HL-60 (cell line): ENCODE data around the gene C1orf232.

Experiments
- DNase-seq, 2 experiments: peaks; one replicate each; pipeline ENCODE4 v3.0.0-alpha.2; 2010 to 2020; ENCODE audit warnings: low read depth in 1 of 2, low spot score in 1 of 2
- H3K27ac ChIP-seq: fragments of 250-450 bp; sonication (Bioruptor Pico); replicated peaks from 2 replicates; pipeline ENCODE4 v1.5.1; 2020; ENCODE audit warnings: mild to moderate bottlenecking, moderate library complexity
- H3K27me3 ChIP-seq: fragments of 250-450 bp; sonication (Bioruptor Pico); 2 replicates; pipeline ENCODE4 v1.5.1; 2021; ENCODE audit warnings: mild to moderate bottlenecking, moderate library complexity; ENCODE audit not compliant: insufficient read depth, poor library complexity, severe bottlenecking
- H3K4me3 ChIP-seq: replicated peaks from 2 replicates; pipeline ENCODE4 v1.5.1; 2011; ENCODE audit warnings: mild to moderate bottlenecking, control low read depth, low read length; ENCODE audit not compliant: insufficient read depth
- CTCF ChIP-seq: IDR thresholded peaks from one replicate; pipeline ENCODE4 v1.5.1; 2011; ENCODE audit warnings: low read length, control low read depth, inconsistent platforms; ENCODE audit not compliant: insufficient read depth
- GABPA ChIP-seq: IDR thresholded peaks from 2 replicates; pipeline ENCODE4 v1.6.1; 2012; ENCODE audit warnings: low read depth
- POLR2AphosphoS5 ChIP-seq: IDR thresholded peaks from 2 replicates; pipeline ENCODE4 v1.6.1; 2012; ENCODE audit warnings: low read depth
- SPI1 ChIP-seq: IDR thresholded peaks from 2 replicates; pipeline ENCODE4 v1.6.1; 2012; ENCODE audit warnings: low read depth, mild to moderate bottlenecking, borderline replicate concordance
- TF ChIP-seq, protein P1 (sequence below): IDR thresholded peaks from 2 replicates; pipeline ENCODE4 v1.6.1; 2012; ENCODE audit warnings: low read depth; ENCODE audit not compliant: insufficient replicate concordance

Gene C1orf232

DNA sequence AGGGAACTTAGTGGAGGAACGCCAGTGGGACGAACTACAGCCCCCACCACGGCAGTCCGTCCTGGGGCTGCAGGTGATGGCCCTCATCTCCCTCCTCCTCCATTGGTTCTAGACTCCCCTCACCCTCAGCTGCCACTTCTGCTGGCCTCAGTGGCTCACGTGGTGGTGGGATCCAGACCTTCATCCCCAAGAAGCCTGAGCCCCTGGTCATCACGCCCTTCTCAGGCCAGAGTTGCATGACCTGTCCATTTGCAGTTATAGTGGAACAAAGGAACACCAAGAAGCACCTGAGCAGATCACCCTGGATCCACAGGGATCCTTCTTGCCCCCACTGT lies 22.8 kb downstream of the C1orf232 start:
- no peak for DNase-seq
- Histone ChIP-seq H3K27ac (no peak overlapping the region), H3K4me3 (no peak overlapping the region), H3K27me3 (no peaks in the 10 kb centered on the region)
- TF ChIP-seq, protein P1, sequence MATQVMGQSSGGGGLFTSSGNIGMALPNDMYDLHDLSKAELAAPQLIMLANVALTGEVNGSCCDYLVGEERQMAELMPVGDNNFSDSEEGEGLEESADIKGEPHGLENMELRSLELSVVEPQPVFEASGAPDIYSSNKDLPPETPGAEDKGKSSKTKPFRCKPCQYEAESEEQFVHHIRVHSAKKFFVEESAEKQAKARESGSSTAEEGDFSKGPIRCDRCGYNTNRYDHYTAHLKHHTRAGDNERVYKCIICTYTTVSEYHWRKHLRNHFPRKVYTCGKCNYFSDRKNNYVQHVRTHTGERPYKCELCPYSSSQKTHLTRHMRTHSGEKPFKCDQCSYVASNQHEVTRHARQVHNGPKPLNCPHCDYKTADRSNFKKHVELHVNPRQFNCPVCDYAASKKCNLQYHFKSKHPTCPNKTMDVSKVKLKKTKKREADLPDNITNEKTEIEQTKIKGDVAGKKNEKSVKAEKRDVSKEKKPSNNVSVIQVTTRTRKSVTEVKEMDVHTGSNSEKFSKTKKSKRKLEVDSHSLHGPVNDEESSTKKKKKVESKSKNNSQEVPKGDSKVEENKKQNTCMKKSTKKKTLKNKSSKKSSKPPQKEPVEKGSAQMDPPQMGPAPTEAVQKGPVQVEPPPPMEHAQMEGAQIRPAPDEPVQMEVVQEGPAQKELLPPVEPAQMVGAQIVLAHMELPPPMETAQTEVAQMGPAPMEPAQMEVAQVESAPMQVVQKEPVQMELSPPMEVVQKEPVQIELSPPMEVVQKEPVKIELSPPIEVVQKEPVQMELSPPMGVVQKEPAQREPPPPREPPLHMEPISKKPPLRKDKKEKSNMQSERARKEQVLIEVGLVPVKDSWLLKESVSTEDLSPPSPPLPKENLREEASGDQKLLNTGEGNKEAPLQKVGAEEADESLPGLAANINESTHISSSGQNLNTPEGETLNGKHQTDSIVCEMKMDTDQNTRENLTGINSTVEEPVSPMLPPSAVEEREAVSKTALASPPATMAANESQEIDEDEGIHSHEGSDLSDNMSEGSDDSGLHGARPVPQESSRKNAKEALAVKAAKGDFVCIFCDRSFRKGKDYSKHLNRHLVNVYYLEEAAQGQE = no peak
- TF ChIP-seq POLR2AphosphoS5 (no peak), SPI1 (no peak), GABPA (no peak), CTCF (no peak)

DNA sequence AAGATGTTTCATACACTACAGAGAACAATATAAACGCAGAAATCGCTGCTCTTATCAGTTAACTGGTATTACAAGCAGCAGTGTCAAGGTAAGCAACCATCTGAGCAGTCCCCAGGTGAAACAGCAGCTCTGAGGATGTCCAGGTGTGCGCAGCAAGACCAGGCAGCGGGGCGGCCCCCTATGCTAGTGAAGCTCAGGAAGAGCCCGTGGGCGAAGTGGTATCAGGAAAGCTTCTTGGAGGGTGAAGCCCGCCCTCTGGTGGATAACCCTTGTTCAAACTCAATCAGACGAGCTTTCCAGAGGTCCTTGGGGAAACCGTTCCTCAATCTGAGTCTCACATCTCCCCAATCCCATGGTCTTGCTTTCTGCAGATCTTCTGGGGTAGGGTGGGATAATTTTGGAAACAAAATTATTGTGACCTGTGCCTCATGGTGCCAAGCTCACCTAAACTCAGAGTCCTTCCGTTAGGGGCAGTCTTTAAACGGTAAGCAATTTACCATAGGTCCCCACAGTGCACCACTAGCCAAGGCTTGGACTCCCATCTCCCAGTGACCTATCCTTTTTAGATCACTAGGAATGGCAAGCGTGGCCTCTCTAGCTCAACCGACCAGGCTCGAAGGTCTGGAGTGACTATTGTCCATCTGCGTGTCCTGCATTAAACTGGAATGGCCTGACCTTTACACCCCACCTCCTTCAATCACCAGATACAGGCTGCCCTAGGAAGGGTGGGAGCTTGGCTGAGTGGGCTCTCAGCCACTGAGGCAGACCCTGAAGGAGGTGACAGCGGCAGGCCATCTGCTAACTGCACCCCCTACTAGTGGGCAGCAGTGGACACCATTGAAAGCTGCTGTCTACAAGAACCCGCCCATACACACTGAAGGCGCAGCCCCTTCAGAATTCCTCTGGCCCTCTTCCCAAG lies 23.5 kb downstream of the C1orf232 start:
- TF ChIP-seq GABPA = no peak
- peak; percentile 51 for TF ChIP-seq CTCF
- no peak overlapping the region for H3K4me3 ChIP-seq
- DNase-seq = peak; percentile 45 to 79

GRCh38 chr1:26142159-26142558 lies 26.6 kb downstream of the C1orf232 start:
- Histone ChIP-seq H3K4me3 (no peak overlapping the region), H3K27ac (no peak overlapping the region), H3K27me3 (no peaks in the 10 kb centered on the region)
- TF ChIP-seq SPI1 (no peak), CTCF (no peak), POLR2AphosphoS5 (no peak), GABPA (no peak)
- TF ChIP-seq, protein P1 = no peak
- DNase-seq = no peak

More for the DNA sequence above, 23.5 kb downstream of the C1orf232 start:
- Histone ChIP-seq H3K27ac (no peak overlapping the region), H3K27me3 (no peaks in the 10 kb centered on the region)
